GM20431 (cell line): ENCODE measurements around the gene SEC14L1.

ENCODE experiments used
- in situ Hi-C: fragments of 300-500 bp; cut with MseI, MboI; formaldehyde crosslinking; loops from one replicate; pipeline ENCODE4 v1.15.0; 2020; ENCODE audit warnings: low sequenced_read_pairs; ENCODE audit not compliant: unreplicated experiment

SEC14L1 gene

GRCh38 chr17:77184474-77184873 lies 43.7 kb downstream of the SEC14L1 start:
- in situ Hi-C loops = no loop called here

- in situ Hi-C loops = no loop called here
Measured at GRCh38 chr17:77185137-77185536, 44.4 kb downstream of the SEC14L1 start.

- in situ Hi-C loops = no loop called here
Measured at GRCh38 chr17:77186141-77186604, 45.4 kb downstream of the SEC14L1 start.

GRCh38 chr17:77188084-77189066 lies 47.6 kb downstream of the SEC14L1 start:
- in situ Hi-C loops = no loop called here

- in situ Hi-C loops = no loop called here
Measured at GRCh38 chr17:77189148-77189547, 48.4 kb downstream of the SEC14L1 start.

- in situ Hi-C loops = no loop called here
Measured at GRCh38 chr17:77190576-77190975, 49.8 kb downstream of the SEC14L1 start.

GRCh38 chr17:77191244-77191643 lies 50.5 kb downstream of the SEC14L1 start:
- in situ Hi-C loops = no loop called here

- in situ Hi-C loops = no loop called here
Measured at GRCh38 chr17:77193653-77194052, 52.9 kb downstream of the SEC14L1 start.

- in situ Hi-C loops = no loop called here
Measured at GRCh38 chr17:77194179-77194578, 53.4 kb downstream of the SEC14L1 start.

GRCh38 chr17:77196251-77196650 lies 55.5 kb downstream of the SEC14L1 start:
- in situ Hi-C loops = no loop called here

- in situ Hi-C loops = no loop called here
Measured at GRCh38 chr17:77197115-77197514, 56.3 kb downstream of the SEC14L1 start.

GRCh38 chr17:77200711-77201110 lies 59.9 kb downstream of the SEC14L1 start:
- in situ Hi-C loops = no loop called here

- in situ Hi-C loops = no loop called here
Measured at GRCh38 chr17:77203436-77203835, 62.7 kb downstream of the SEC14L1 start.

- in situ Hi-C loops = no loop called here
Measured at GRCh38 chr17:77203846-77204245, 63.1 kb downstream of the SEC14L1 start.

GRCh38 chr17:77204536-77204935 lies 63.8 kb downstream of the SEC14L1 start:
- in situ Hi-C loops = no loop called here

GRCh38 chr17:77205396-77206125 lies 64.8 kb downstream of the SEC14L1 start:
- in situ Hi-C loops = no loop called here

- in situ Hi-C loops = no loop called here
Measured at GRCh38 chr17:77206158-77206956, 65.6 kb downstream of the SEC14L1 start.

- in situ Hi-C loops = no loop called here
Measured at GRCh38 chr17:77207689-77208216, 67.0 kb downstream of the SEC14L1 start.

GRCh38 chr17:77208217-77208808 lies 67.5 kb downstream of the SEC14L1 start:
- in situ Hi-C loops = no loop called here

GRCh38 chr17:77208856-77209255 lies 68.1 kb downstream of the SEC14L1 start:
- in situ Hi-C loops = no loop called here
